ENCODE data around the gene IFT52.

DNA sequence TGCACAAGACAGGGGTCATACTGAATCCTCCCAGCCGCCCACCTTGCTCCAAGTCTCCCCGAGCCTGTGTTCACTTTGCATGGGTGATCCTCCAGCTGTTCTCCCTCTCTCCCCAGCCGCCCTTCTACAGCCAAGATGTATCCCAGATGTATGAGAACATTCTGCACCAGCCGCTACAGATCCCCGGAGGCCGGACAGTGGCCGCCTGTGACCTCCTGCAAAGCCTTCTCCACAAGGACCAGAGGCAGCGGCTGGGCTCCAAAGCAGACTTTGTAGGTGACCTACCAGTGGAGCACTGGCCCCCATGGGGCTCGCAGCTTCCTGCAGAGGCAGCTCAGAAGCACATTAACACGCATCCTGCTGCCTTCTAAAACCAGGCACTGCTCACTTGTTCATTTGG, 14.6 kb upstream of the IFT52 start:
- no peak for TF ChIP-seq POLR2A (IDR thresholded peaks at IDR 0.05)
- TF ChIP-seq, protein P1, sequence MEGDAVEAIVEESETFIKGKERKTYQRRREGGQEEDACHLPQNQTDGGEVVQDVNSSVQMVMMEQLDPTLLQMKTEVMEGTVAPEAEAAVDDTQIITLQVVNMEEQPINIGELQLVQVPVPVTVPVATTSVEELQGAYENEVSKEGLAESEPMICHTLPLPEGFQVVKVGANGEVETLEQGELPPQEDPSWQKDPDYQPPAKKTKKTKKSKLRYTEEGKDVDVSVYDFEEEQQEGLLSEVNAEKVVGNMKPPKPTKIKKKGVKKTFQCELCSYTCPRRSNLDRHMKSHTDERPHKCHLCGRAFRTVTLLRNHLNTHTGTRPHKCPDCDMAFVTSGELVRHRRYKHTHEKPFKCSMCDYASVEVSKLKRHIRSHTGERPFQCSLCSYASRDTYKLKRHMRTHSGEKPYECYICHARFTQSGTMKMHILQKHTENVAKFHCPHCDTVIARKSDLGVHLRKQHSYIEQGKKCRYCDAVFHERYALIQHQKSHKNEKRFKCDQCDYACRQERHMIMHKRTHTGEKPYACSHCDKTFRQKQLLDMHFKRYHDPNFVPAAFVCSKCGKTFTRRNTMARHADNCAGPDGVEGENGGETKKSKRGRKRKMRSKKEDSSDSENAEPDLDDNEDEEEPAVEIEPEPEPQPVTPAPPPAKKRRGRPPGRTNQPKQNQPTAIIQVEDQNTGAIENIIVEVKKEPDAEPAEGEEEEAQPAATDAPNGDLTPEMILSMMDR (IDR thresholded peaks at IDR 0.05): no peak

Measured in heart left ventricle (tissue), 13 donors.